ENCODE measurements around the gene RRAS. TPM values are rescaled to one million over a fixed set of nuclear protein-coding genes. Genes with fewer than 3 reads are reported as not detected.

Gene RRAS
- total RNA-seq, 2 donors from 2014 or later = 60.9 to 83.5 TPM

DNA sequence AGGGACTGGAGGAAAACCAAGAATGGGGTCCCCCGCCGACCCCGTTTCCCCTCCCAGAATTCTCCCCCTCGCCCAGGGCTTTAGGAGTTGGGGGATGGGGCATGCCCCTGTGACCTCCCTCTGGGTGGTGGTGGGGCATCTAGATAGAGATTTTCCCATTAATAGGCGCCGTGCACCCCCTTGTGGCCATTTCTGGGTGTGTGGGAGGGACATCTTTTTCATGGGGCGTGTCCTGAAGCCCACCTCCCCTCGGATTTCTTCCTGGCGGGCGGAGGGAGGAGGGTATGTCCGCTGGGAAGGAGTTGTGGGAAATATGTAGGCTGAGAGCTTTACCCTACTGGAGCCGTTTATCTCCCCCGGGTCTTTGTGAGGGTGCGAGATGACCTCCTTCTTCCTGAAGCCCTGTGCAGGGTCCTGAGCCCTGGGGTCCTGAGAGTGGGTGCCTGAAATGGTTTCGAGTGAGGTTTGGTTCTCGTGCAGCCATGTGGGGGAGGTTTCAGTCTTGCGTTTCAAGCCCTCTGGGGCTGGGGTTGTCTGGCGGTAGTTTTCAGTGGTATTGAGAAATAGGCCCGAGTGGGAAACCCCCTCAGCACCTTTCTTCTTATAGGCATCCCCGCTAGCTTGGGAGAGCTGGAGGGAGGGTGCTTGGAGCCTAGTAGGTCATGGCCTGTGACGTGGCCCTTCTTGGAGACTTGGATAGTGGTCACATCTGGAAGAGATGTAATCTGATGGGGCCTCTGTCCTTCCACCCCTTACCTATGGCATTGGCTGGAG lies 38.1 kb upstream of the RRAS start:
- Histone ChIP-seq H3K36me3 (peaks cover 23% of the 10 kb centered on the region), H3K4me3 (peak overlapping the region; percentile 99), H3K27me3 (no peaks in the 10 kb centered on the region), H3K27ac (peak overlapping the region; percentile 98), H3K4me1 (peaks cover 0 to 54% of the 10 kb centered on the region in 2 donors), H3K9me3 (no peaks in the 10 kb centered on the region)
- TF ChIP-seq, protein P1, sequence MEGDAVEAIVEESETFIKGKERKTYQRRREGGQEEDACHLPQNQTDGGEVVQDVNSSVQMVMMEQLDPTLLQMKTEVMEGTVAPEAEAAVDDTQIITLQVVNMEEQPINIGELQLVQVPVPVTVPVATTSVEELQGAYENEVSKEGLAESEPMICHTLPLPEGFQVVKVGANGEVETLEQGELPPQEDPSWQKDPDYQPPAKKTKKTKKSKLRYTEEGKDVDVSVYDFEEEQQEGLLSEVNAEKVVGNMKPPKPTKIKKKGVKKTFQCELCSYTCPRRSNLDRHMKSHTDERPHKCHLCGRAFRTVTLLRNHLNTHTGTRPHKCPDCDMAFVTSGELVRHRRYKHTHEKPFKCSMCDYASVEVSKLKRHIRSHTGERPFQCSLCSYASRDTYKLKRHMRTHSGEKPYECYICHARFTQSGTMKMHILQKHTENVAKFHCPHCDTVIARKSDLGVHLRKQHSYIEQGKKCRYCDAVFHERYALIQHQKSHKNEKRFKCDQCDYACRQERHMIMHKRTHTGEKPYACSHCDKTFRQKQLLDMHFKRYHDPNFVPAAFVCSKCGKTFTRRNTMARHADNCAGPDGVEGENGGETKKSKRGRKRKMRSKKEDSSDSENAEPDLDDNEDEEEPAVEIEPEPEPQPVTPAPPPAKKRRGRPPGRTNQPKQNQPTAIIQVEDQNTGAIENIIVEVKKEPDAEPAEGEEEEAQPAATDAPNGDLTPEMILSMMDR (IDR thresholded peaks at IDR 0.05) = peak; percentile 40 to 69
- peak; percentile 75 for DNase-seq (ENCODE audit: low spot score)

GRCh38 chr19:49677231-49677900 lies 37.4 kb upstream of the RRAS start, which contains the start of gene PRMT1:
Gene PRMT1, plus strand, starts transcription at chr19:49677271. Its CDS starts 10 bp downstream, at chr19:49677281.
- no peaks in the 10 kb centered on the region for H3K9me3 ChIP-seq
- peaks cover 16% of the 10 kb centered on the region for H3K36me3 ChIP-seq
- DNase-seq (ENCODE audit: low spot score) = no peak
- peak within 1 kb of the TSS; percentile 98 for H3K27ac ChIP-seq
- TF ChIP-seq, protein P1 (IDR thresholded peaks at IDR 0.05) = no peak
- H3K4me1 ChIP-seq = peaks cover 0 to 54% of the 10 kb centered on the region in 2 donors
- peak within 1 kb of the TSS; percentile 99 for H3K4me3 ChIP-seq
- H3K27me3 ChIP-seq = no peaks in the 10 kb centered on the region

- peak overlapping the region; percentile 99 for H3K4me3 ChIP-seq
- H3K27me3 ChIP-seq = no peaks in the 10 kb centered on the region
- H3K4me1 ChIP-seq = peaks cover 0 to 57% of the 10 kb centered on the region in 2 donors
- DNase-seq (ENCODE audit: low spot score) = peak; percentile 100
- H3K9me3 ChIP-seq = no peaks in the 10 kb centered on the region
- peak overlapping the region; percentile 98 for H3K27ac ChIP-seq
- TF ChIP-seq, protein P1 (IDR thresholded peaks at IDR 0.05) = no peak
- H3K36me3 ChIP-seq = peaks cover 11% of the 10 kb centered on the region
Observed at GRCh38 chr19:49676784-49677230, 36.9 kb upstream of the RRAS start.

GRCh38 chr19:49676136-49676783 lies 36.3 kb upstream of the RRAS start:
- Histone ChIP-seq H3K36me3 (peaks cover 5% of the 10 kb centered on the region), H3K4me3 (peak overlapping the region; percentile 8 to 43), H3K27me3 (no peaks in the 10 kb centered on the region), H3K4me1 (peaks cover 0 to 52% of the 10 kb centered on the region in 2 donors), H3K27ac (peak overlapping the region; percentile 87 to 88), H3K9me3 (no peaks in the 10 kb centered on the region)
- TF ChIP-seq, protein P1 (IDR thresholded peaks at IDR 0.05) = no peak
- peak; percentile 92 for DNase-seq (ENCODE audit: low spot score)

DNA sequence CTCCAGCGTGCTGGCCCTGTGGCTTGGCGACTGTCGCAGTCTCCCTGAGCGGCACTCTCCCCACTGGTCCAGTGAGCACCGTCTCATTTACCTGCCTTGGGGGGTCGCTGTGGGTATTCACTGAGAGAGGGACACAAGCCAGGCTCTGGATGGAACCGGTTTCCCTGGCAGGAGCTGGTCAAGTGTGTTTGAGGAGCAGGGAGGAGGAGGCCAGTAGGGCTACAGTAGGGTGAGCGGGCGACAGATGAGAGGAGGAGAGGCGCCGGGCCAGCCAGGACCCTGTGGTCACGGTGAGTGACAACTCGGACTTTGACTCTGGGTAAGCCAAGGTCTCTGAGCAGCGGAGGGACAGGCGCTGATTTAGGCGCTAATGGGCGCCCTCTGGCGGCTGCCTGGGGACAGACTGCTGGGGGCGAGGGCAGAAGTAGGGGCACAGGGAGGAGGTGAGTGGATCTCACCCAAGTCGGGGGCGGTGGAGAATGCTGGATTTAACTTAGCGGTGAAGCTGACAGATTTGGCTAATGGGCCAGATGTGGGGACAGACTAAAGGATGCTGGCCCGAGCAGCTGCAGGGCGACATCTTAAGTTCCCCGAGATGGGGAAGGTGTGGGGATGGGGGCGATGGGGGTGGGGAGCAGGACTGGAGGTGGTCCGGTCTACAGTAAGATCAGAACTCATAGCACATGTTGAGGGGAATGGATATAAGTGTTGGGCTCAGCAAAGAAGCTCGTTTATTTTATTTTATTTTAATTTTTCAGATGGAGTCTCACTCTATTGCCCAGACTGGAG lies 32.4 kb upstream of the RRAS start:
- H3K36me3 ChIP-seq = peaks cover 6% of the 10 kb centered on the region
- H3K27me3 ChIP-seq = no peaks in the 10 kb centered on the region
- H3K9me3 ChIP-seq = no peaks in the 10 kb centered on the region
- H3K27ac ChIP-seq = peak overlapping the region; percentile 33 to 36
- TF ChIP-seq, protein P1 (IDR thresholded peaks at IDR 0.05) = peak; percentile 91
- peak; percentile 66 for DNase-seq (ENCODE audit: low spot score)
- H3K4me1 ChIP-seq = peaks cover 0 to 15% of the 10 kb centered on the region in 2 donors
- H3K4me3 ChIP-seq = peak overlapping the region in 1 of 2 donors; percentile 11
